Transverse colon (tissue), 4 donors: ENCODE data around the gene TRIM44. TPM values are rescaled to one million over a fixed set of nuclear protein-coding genes. Genes with fewer than 3 reads are reported as not detected.

Experiments used
- DNase-seq: peaks from one replicate; pipeline ENCODE4 v3.0.0-alpha.2; 2019
- H3K27ac ChIP-seq, 4 donors: fragments of 200-600 bp; sonication (generic); 2 replicates each; pipeline ENCODE4 v1.5.1; 2016 to 2018; ENCODE audit warnings: inconsistent platforms in 4 of 4
- H3K27me3 ChIP-seq: fragments of 200-600 bp; sonication (generic); 2 replicates; pipeline ENCODE4 v1.5.1; 2017; ENCODE audit warnings: inconsistent platforms
- H3K36me3 ChIP-seq, 4 donors: fragments of 200-600 bp; sonication (generic); 2 replicates each; pipeline ENCODE4 v1.5.1; 2017 to 2019; ENCODE audit warnings: inconsistent platforms in 4 of 4
- H3K4me1 ChIP-seq, 4 donors: fragments of 200-600 bp; sonication (generic); 2 replicates each; pipeline ENCODE4 v1.5.1; 2017 to 2020; ENCODE audit warnings: inconsistent platforms in 4 of 4
- H3K4me3 ChIP-seq, 4 donors: fragments of 200-600 bp; sonication (generic); 1 replicate in 1 of 4; 2 replicates in 3 of 4; pipeline versions ENCODE4 v1.5.1 to v1.6.1; 2017 to 2019; ENCODE audit warnings: inconsistent platforms in 4 of 4
- H3K9me3 ChIP-seq, 2 donors: fragments of 200-600 bp; sonication (generic); 2 replicates each; pipeline ENCODE4 v1.5.1; 2017 to 2019; ENCODE audit warnings: inconsistent platforms in 2 of 2
- EP300 ChIP-seq: sonication (generic); formaldehyde crosslinking; IDR thresholded peaks from one replicate; pipeline ENCODE4 v1.6.1; 2017; ENCODE audit warnings: antibody characterized with exemption, low read depth
- POLR2A ChIP-seq: fragments of 450-650 bp; IDR thresholded peaks from one replicate; pipeline ENCODE4 v1.6.1; 2016; ENCODE audit warnings: antibody characterized with exemption, mild to moderate bottlenecking, moderate library complexity
- POLR2AphosphoS5 ChIP-seq, 3 donors: sonication (generic); formaldehyde crosslinking; IDR thresholded peaks; one replicate each; pipeline ENCODE4 v1.6.1; 2016; ENCODE audit warnings: antibody characterized with exemption in 3 of 3
- WGBS, 2 donors: methylation state at CpG; one replicate each; pipeline ENCODE4 v1.1.5; 2018; ENCODE audit warnings: low coverage in 1 of 2; 5-methylcytosine and 5-hydroxymethylcytosine counted together
- in situ Hi-C, 4 donors: fragments of 200-750 bp; cut with MboI; loops; one replicate each; pipeline versions ENCODE4 v1.15.0 to v1.15.1; 2017; ENCODE audit warnings: low sequenced_read_pairs in 3 of 4, low pct_ligation_motif_present in 1 of 4, low pct_unique_long_range_greater_than_20kb in 1 of 4
- intact Hi-C: fragments of 100-400 bp; cut with DNase I; formaldehyde crosslinking; loops from one replicate; pipeline ENCODE4 v1.15.1; 2023; ENCODE audit warnings: low total_unique reads
- total RNA-seq, 4 donors: library from RNA; depleted of rRNA; stranded (reverse); fragments of >200 nt; gene quantifications; one replicate each; pipeline ENCODE4 v1.1.0, GENCODE V29; 2016
- TF ChIP-seq, protein P1 (sequence below), 5 experiments: fragments of 200-600 bp in 3 of 5; fragments of 450-650 bp in 2 of 5; sonication (generic) in 3 of 5; IDR thresholded peaks; 1 replicate in 2 of 5; 2 replicates in 3 of 5; pipeline ENCODE4 v1.5.1; 2016 to 2017; ENCODE audit warnings: antibody characterized with exemption in 5 of 5, inconsistent platforms in 3 of 5, mild to moderate bottlenecking in 2 of 5, moderate library complexity in 1 of 5

TRIM44 gene
- total RNA-seq, 4 donors from 2014 or later = 17.9 to 93.9 (median 37.5) TPM

DNA sequence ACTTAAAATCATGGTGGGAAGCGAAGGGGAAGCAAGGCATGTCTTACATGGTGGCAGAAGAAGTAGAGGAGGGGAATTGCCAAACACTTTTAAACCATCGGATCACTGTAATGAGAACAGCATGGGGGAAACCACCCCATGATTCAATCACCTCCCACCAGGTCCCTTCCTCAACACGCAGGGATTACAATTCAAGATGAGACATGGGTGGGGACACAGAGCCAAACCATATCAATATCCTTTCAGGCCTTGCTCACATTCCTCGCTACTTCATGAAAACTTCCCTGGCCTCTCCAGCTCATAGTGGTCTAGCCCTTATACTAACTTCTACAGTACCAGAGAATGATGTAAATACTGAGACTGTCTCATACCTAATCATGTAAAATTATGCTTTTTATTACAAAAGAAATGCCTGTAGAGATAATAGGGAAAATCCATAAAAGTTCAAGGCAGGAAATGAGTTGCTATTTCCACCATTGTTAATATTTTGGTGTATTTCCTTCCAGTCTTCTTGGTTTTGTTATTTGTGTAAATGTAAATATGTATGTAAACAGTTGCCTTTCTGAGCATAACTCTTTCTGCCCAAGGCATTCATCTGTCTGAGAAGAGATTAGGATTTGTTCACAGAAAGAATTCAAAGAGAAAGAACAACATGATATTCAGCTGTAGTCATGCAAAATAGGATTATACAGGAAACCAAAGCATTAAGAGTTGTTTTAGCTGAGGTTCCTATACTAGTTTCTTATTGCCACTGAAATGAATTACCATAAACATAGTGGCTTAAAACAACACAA is 177.0 kb downstream of the TRIM44 start:
- Histone ChIP-seq H3K9me3 (no peaks in the 10 kb centered on the region), H3K36me3 (no peaks in the 10 kb centered on the region), H3K4me1 (no peaks in the 10 kb centered on the region), H3K27ac (no peak overlapping the region), H3K27me3 (no peaks in the 10 kb centered on the region), H3K4me3 (no peak overlapping the region)
- in situ Hi-C loops (no loop called here), intact Hi-C loops (no loop called here)
- TF ChIP-seq POLR2AphosphoS5 (IDR thresholded peaks at IDR 0.05) (no peak), EP300 (no peak), POLR2A (no peak)
- TF ChIP-seq, protein P1, sequence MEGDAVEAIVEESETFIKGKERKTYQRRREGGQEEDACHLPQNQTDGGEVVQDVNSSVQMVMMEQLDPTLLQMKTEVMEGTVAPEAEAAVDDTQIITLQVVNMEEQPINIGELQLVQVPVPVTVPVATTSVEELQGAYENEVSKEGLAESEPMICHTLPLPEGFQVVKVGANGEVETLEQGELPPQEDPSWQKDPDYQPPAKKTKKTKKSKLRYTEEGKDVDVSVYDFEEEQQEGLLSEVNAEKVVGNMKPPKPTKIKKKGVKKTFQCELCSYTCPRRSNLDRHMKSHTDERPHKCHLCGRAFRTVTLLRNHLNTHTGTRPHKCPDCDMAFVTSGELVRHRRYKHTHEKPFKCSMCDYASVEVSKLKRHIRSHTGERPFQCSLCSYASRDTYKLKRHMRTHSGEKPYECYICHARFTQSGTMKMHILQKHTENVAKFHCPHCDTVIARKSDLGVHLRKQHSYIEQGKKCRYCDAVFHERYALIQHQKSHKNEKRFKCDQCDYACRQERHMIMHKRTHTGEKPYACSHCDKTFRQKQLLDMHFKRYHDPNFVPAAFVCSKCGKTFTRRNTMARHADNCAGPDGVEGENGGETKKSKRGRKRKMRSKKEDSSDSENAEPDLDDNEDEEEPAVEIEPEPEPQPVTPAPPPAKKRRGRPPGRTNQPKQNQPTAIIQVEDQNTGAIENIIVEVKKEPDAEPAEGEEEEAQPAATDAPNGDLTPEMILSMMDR (IDR thresholded peaks at IDR 0.05) = no peak
- no peak for DNase-seq
- WGBS, 2 donors = 89 to 90% methylated on average over 1 to 4 of the region's 4 CpGs

DNA sequence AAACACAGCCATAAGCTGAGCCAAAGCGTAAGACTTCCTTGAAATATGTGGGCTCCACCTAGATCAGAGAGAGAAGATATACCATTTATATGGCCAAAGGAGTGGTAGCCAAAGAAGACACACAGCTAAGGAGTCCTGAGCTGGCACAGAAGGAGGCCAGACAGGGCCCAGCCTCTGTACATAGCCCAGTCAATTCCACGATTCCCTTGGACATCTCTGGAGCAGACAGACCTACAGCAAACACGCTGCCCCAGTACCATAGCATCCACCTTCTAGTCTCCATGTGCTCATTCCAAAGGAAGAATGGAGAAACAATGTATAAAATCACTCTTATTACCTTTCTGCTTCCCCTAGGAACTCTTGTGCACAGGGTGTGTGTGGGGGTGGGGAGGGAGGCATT is 179.2 kb downstream of the TRIM44 start:
- Histone ChIP-seq H3K4me1 (no peaks in the 10 kb centered on the region), H3K36me3 (no peaks in the 10 kb centered on the region), H3K9me3 (no peaks in the 10 kb centered on the region), H3K27ac (no peak overlapping the region), H3K27me3 (no peaks in the 10 kb centered on the region), H3K4me3 (no peak overlapping the region)
- no peak for TF ChIP-seq EP300
- TF ChIP-seq, protein P1 (IDR thresholded peaks at IDR 0.05) = no peak
- TF ChIP-seq POLR2AphosphoS5 (IDR thresholded peaks at IDR 0.05) = no peak
- no peak for TF ChIP-seq POLR2A
- in situ Hi-C loops (no loop called here), intact Hi-C loops (no loop called here)
- no peak for DNase-seq
- 86 to 90% methylated on average over 2 to 3 of the region's 3 CpGs for WGBS, 2 donors

DNA sequence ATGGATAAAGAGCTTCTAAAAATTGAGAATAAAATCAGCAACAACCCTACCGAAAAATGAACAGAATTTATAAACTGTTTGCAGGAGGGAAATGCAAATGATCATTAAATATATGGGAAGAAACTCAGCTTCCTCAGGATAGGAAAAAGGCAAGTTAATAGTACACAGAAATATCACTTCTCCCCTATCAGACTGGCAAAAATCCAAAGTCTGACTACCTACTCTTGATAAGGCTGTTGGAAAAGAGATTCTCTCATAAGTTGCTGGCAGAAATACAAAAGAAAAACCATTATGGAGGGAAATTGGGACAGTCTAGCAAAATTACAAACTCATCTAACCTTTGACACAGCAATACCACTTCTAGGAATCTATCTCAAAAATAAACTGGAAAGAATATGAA is 180.4 kb downstream of the TRIM44 start:
- in situ Hi-C loops = no loop called here
- Histone ChIP-seq H3K27me3 (no peaks in the 10 kb centered on the region), H3K9me3 (no peaks in the 10 kb centered on the region), H3K36me3 (no peaks in the 10 kb centered on the region), H3K4me1 (no peaks in the 10 kb centered on the region), H3K27ac (no peak overlapping the region), H3K4me3 (no peak overlapping the region)
- intact Hi-C loops = no loop called here
- TF ChIP-seq POLR2AphosphoS5 (IDR thresholded peaks at IDR 0.05) (no peak), POLR2A (no peak), EP300 (no peak)
- TF ChIP-seq, protein P1 (IDR thresholded peaks at IDR 0.05) = no peak
- 0% methylated on average over 1 of the region's 1 CpG; no CpG with 5 or more reads in 1 of the 2 donors for WGBS, 2 donors
- DNase-seq = no peak

DNA sequence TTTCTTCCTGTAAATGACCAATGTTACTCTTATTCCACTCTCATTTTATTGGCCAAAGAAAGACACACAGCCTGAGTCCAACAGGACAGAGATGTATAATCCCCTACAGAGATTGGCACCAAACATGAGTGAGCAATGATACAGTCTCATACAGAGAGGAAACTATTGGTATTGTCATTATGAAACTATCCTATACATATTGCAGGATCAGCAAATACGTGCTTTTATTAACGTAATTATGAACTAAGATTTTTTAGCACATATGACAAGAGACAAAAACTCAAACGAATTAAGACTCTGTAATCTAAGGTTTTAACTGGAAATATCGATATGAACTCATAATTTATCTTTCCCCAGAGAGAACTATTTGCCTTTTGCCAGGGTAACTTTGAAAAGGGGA is 182.0 kb downstream of the TRIM44 start:
- H3K4me3 ChIP-seq = no peak overlapping the region
- TF ChIP-seq EP300 = no peak
- no peak for TF ChIP-seq POLR2A
- TF ChIP-seq POLR2AphosphoS5 (IDR thresholded peaks at IDR 0.05) = no peak
- TF ChIP-seq, protein P1 (IDR thresholded peaks at IDR 0.05) = no peak
- H3K36me3 ChIP-seq = no peaks in the 10 kb centered on the region
- no peak overlapping the region for H3K27ac ChIP-seq
- H3K9me3 ChIP-seq = no peaks in the 10 kb centered on the region
- in situ Hi-C loops = no loop called here
- no peaks in the 10 kb centered on the region for H3K27me3 ChIP-seq
- WGBS, 2 donors = 58 to 64% methylated on average over 4 of the region's 4 CpGs
- DNase-seq = no peak
- H3K4me1 ChIP-seq = no peaks in the 10 kb centered on the region
- intact Hi-C loops = no loop called here
